GM21529 (cell line): ENCODE data around the gene PDSS2.
"Not testable (repeated sequence)": the region's sequence is repeated elsewhere in the genome, so short reads cannot be mapped to it uniquely, and the experiment has no call there.

Experiments used
- ATAC-seq: cut with Tn5 transposase; IDR thresholded peaks from one replicate; pipeline ENCODE4 v1.9.1; 2021; ENCODE audit not compliant: unreplicated experiment

PDSS2 gene

GRCh38 chr6:107221519-107221918 is 237.8 kb downstream of the PDSS2 start:
- ATAC-seq = no peak

DNA sequence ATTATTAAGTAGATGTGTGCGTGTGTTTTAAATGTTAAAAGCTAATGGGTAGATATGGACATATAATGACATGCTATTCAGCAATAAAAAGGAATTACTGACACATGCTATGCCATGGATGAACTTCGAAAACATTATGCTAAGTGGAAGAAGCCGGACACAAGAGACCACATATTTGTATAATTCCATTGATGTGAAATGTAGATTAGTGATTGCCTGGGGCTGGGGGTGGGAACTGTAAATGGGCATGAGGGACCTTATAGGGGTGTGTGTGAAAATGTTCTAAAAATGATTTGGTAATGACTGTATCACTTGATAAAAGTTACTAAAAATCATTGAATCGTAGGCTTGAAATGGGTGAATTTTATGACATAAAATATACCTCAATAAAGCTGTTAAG is 239.5 kb downstream of the PDSS2 start:
- no peak for ATAC-seq

DNA sequence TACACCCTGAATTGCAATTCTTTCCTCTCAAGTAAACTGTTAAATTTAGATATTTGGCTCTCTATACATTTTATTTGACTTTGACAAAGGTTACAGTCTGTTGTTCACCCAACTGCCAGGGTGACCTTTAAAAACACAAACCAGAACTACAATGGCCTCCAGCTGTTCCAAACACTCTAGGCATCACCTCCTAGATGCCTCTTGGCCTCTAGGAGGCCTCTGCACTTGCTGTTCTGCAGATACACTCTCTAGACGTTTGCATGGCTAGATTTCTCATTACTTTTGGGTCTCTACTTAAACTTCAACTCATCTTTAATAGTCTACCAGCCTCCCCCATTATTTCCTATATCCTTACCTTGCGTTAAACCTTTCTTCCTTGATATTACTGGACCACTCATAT is 241.2 kb downstream of the PDSS2 start:
- no peak for ATAC-seq

- no peak for ATAC-seq
These were observed 242.1 kb downstream of the PDSS2 start for GRCh38 chr6:107217248-107217647.

- ATAC-seq = no peak
These were observed 243.0 kb downstream of the PDSS2 start for GRCh38 chr6:107216197-107216933.

DNA sequence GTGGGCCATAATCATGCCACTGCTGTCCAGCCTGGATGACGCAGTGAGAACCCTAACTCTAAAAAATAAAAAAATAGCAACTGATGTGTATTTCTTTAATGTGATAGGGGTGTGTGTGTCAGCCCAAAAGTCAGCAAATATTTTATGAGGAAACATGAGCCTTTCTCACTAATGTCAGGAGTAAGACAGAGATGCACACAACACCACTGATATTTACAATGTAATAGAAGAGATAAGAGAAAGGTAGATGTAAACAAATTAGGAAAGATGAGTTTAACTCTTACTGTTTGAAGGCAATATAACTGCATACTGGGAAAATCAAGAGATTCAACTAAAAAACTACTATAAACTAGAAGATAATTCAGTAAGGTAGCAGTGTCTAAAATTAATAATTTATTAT is 244.0 kb downstream of the PDSS2 start:
- no peak for ATAC-seq

DNA sequence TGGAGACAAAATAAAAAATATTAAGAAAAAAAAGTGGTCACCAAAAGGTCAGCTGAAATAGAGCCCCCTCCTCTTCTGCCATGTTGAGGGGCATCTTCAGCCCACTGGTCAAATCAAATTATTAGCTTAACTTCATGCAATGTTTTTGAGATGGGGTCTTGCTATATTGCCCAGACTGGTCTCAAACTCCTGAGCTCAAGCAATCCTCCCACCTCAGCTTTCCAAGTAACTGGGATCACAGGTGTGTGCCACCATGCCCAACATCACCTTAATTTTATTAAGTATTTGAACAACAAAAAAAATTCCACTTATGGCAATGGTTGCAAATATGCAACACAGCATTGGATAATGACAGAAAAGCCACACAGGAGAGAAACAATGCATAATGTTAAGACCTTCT is 244.7 kb downstream of the PDSS2 start:
- ATAC-seq = no peak

- no peak for ATAC-seq
These were observed 249.7 kb downstream of the PDSS2 start for GRCh38 chr6:107209406-107210305.

DNA sequence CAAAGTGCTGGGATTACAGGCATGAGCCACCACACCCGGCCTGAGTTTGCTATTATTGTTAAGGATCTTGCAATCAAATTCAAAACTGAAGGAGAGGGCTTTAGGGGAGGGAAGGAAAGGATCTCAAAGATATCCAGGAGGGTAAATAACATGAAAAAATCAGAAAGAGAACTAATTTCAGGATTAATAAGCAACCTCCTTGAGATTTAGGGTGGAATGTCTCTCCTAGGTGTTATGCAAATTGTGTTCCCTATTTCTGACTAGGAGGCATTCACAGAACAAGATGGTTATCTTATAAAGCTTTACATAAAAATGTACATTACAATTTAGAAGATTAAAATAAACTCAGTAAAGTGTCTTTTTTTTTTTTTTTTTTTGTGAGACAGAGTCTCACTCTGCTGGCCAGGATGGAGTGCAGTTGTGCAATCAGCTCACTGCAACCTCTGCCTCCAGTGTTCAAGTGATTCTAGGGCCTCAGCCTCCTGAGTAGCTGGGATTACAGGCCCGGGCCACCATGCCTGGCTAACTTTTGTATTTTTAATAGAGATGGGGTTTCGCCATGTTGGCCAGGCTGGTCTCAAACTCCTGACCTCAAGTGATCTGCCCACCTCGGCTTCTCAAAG is 252.0 kb downstream of the PDSS2 start:
- ATAC-seq = no peak

GRCh38 chr6:107205058-107205998 is 254.0 kb downstream of the PDSS2 start:
- no peak for ATAC-seq

- no peak for ATAC-seq
These were observed 256.4 kb downstream of the PDSS2 start for GRCh38 chr6:107202876-107203468.

DNA sequence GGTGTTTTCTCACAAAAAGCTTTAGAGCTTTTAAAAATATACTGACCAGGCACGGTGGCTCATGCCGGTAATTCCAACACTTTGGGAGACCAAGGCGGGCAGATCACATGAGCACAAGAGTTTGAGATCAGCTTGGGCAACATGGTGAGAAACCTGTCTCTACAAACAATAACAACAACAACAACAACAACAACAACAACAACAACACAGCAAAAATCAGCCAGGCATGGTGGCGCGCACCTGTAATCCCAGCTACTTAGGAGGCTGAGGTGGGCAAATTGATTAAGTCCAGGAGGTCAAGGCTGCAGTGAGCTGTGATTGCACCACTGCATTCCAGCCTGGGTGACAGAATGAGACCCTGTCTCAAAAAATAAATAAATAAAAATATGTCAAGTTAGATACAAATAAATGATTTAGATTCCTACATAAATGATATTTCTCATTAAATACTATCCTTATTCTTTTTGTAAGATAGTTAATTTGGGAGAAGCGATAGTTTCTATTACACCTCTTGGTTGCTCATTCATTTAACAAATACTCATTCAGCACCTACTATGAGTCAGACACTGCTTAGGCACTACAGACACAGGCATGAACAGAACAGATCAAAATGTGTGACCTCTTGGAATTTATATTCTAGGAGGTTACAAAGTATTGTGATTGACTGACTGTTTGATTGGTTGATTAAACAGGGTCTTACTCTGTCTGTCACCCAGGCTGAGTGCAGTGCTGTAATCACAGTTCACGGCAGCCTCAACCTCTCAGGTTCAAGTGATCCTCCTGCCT is 260.5 kb downstream of the PDSS2 start:
- no peak for ATAC-seq

GRCh38 chr6:107196152-107196551 is 263.2 kb downstream of the PDSS2 start:
- ATAC-seq = no peak

- ATAC-seq = not testable (repeated sequence)
These were observed 264.6 kb downstream of the PDSS2 start for GRCh38 chr6:107194723-107195122.

DNA sequence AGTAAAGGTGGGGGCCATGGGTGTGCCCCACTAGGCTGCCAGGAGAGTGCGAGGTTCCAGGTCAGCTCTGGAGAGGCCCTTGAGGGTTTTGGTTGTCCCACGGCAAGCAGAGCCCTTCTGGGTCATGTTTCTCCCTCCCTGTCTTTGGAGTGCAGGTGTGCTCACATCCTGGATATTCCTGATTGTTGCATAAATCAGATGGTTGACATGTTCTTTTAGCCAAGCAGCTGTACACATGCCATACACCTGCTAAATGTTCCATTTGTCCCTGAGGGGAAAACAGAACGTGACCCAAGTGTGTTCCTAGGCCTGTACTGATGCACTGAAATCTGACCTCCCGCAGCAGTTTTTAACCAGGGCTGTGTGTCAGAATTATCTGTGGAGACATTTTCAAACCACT is 266.5 kb downstream of the PDSS2 start:
- no peak for ATAC-seq

GRCh38 chr6:107187630-107188029 is 271.7 kb downstream of the PDSS2 start:
- ATAC-seq = no peak

- ATAC-seq = no peak
These were observed 273.3 kb downstream of the PDSS2 start for GRCh38 chr6:107186047-107186446.

- ATAC-seq = no peak
These were observed 273.9 kb downstream of the PDSS2 start for GRCh38 chr6:107185391-107185970.

GRCh38 chr6:107184435-107184834 is 274.9 kb downstream of the PDSS2 start:
- no peak for ATAC-seq
